Ramos (cell line): ENCODE results near the gene PGC.

ENCODE experiments used
- in situ Hi-C: fragments of 300-500 bp; cut with MboI; formaldehyde crosslinking; loops from one replicate; pipeline ENCODE4 v1.14.3; 2022; ENCODE audit warnings: low sequenced_read_pairs; ENCODE audit not compliant: unreplicated experiment

Gene PGC

DNA sequence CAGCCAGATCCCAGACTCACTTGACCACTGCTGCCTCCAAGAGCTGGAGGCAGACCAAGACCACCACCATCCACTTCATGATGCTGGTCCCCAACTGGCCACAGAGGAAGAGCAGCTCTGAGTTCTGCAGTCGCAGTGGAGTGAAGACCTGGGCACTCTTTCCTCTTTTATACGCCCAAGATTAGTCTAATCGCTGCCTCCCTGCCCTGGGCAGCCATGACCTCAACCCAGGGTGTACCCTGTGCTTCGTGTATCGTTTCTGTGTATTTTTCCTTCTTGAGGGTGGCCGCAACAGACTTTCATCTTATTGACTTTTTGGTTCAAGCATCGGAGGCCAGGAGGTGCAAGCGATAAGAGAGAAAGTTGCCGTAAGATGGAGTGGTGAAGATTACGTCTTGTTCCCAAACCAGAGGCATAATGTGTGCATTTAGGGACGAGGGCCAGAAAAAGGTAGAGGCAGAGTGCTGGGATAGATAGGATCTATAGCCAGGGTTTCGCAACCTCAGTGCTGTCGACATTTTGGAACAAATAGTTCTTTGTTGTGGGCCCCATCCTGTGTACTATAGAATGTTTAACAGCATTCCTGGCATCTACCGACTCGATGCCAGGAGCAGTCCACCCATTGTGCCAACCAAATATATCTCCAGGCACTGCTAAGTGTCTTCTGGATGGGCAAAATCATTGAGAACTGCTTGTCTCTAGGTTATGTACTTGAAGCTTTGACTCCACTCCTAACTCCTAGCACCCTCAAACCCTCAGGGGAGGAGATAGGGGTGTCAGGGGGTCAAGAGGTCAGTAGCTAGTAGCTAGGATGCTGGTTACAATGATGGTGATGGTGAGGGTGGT, at the start of gene PGC:
Gene PGC (minus strand): TSS at position 142 of the 846 bp plus-strand sequence. CDS start 63 bp downstream, at position 79.
- in situ Hi-C loops, result no loop called here

DNA sequence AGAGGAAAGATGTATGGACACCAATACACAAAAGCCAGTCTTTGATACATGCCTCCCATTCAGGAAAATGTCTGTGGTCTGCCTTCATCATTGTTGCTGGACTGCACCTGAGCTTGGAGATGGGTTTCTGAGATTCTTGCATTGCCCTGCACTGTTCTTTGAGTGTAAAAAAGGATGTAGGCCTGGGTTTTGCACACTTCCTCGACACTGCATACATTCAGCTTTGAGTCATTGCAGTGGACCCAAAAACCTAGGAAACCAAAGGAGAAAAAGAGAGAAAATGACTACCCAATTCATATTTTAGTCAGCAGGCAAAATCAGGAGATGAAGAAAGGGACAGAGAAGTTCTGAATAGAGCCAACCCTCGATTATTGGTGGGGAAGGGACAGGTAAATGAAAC, 49.3 kb upstream of the PGC start:
- in situ Hi-C loops, result no loop called here

DNA sequence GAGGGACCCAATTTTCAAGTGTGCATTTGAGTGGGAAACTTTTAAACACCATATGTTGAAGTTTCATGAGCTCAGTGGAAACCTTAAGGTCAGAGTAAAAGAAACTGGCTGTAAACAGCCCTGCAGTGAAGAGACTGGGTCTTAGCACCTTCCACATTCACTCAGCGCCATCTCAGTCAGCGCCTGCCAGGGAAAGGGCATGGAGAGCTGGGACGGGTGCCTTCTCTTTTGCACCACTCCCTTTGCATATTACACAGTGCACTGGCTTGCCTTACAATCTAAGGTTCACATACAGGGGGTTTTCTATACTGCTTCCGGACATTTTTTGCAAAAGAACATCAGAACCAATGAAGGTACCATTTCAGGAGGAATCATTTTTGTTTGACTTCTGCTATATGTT, 44.8 kb upstream of the PGC start:
- in situ Hi-C loops, result no loop called here

GRCh38 chr6:41791305-41791704, 44.1 kb upstream of the PGC start:
- in situ Hi-C loops, result no loop called here

DNA sequence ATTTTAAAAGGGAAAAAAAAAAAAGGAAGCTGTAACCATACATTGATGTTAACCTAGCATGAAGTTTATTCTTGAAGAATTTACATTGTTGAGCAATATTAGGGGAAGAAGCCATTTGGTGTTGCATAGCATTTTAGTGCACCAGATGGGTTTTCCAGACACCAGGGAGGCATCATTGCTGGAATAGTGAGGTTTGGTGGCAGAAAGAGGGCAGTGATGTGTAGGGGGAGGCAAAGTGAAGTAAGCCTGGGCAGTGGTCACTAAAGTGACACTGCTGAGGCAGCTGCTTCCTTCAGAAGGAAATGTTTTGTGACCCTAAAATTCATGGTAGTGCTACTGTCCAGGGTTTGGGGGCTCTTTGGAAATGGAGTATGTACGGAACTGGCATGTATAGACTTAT, 42.8 kb upstream of the PGC start:
- in situ Hi-C loops, result no loop called here

DNA sequence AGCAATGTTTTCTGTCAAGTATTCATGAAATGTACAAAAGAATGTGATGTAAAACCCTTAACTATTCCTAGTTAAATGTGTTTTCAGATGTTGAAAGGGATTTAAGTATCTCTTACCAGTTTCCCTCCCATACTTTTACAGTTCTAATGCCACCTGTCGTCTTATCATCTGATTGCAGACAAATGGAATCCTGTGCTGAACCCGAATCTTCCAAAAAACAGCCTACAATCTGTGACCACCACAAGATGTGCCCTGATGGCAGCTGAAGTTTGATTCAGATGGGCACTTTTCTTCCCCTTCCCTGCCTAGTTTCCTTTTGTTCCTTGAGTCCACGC, 42.2 kb upstream of the PGC start:
- in situ Hi-C loops, result loop anchor here (5.0 to 10.0 kb wide), 2 partner anchors 135 to 258 kb away; partner anchors contain the start of genes BYSL and MED20

- in situ Hi-C loops, result loop anchor here (5.0 to 10.0 kb wide), 2 partner anchors 137 to 260 kb away; partner anchors contain the start of genes BYSL and MED20
Observed at GRCh38 chr6:41787219-41787917, 40.2 kb upstream of the PGC start, which contains the start of gene TOMM6. TOMM6 (plus strand) TSS chr6:41787694; CDS start chr6:41787698, 4 bp downstream.

GRCh38 chr6:41786451-41787218, 39.4 kb upstream of the PGC start:
- in situ Hi-C loops, result loop anchor here (5.0 to 10.0 kb wide), 2 partner anchors 138 to 261 kb away; partner anchors contain the start of genes BYSL and MED20

- in situ Hi-C loops, result loop anchor here (5.0 to 10.0 kb wide), 2 partner anchors 139 to 261 kb away; partner anchors contain the start of genes BYSL and MED20
Observed at GRCh38 chr6:41785689-41786450, 38.7 kb upstream of the PGC start.

GRCh38 chr6:41785254-41785653, 38.1 kb upstream of the PGC start:
- in situ Hi-C loops, result loop anchor here (5.0 to 10.0 kb wide), 2 partner anchors 140 to 262 kb away; partner anchors contain the start of genes BYSL and MED20

- in situ Hi-C loops, result loop anchor here (5.0 to 10.0 kb wide), 2 partner anchors 140 to 263 kb away; partner anchors contain the start of genes BYSL and MED20
Observed at GRCh38 chr6:41784581-41785171, 37.5 kb upstream of the PGC start.

DNA sequence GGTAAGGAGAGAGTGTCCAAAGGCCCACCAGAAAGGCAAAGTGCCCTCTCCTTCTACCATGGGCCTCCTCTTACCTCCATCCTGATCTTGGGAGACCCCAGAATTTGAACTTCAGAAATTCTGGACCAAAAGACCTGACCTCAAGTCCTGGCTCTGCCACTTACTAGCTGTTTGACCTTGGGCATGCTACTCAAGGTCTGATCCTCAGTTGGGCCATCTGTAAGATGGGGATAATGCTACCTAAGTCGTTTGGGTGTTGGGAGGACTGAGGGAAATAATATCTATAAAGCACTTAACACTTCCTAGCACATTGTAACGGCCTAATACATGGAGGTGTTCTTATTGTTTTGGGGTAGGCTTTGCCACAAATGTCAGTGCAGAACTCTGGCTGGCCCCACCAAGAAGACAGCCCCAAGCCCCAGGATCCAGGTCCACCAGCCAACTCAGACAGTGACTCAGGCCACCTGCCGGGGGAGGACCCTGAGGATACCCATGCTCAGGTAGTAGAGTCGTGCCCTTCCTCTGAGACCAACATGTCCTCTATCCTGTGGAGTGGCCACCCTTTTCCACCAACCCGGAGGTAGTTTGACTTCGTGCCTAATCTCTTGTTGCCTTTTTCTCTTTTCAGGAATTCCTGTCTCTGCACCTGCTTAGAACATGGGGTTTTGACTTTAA, 36.0 kb upstream of the PGC start:
- in situ Hi-C loops, result loop anchor here (10.0 kb wide), 1 partner anchor 142 kb away; the partner anchor contains the start of genes BYSL and MED20

GRCh38 chr6:41781366-41781730, 34.2 kb upstream of the PGC start:
- in situ Hi-C loops, result loop anchor here (10.0 kb wide), 1 partner anchor 143 kb away; the partner anchor contains the start of genes BYSL and MED20

GRCh38 chr6:41780551-41781365, 33.6 kb upstream of the PGC start, which contains the start of gene PRICKLE4:
PRICKLE4 (plus strand) TSS chr6:41780782; CDS start chr6:41783474, 2,692 bp downstream.
- in situ Hi-C loops, result loop anchor here (10.0 kb wide), 1 partner anchor 144 kb away; the partner anchor contains the start of genes BYSL and MED20

GRCh38 chr6:41779788-41780550, 32.8 kb upstream of the PGC start, which contains the start of gene FRS3:
FRS3 (minus strand) TSS chr6:41779900; CDS start chr6:41776987, 2,913 bp downstream.
- in situ Hi-C loops, result loop anchor here (10.0 kb wide), 1 partner anchor 145 kb away; the partner anchor contains the start of genes BYSL and MED20

GRCh38 chr6:41779336-41779735, 32.1 kb upstream of the PGC start:
- in situ Hi-C loops, result no loop called here
